RWPE2 (cell line): Measurements from ENCODE around the gene DCLRE1B.

Experiments used
- ATAC-seq: fragments of 200-7000 bp; cut with Tn5 transposase; 3 replicates; pipeline ENCODE4 v1.9.1; 2021; ENCODE audit warnings: low read depth
- DNase-seq: peaks from one replicate; pipeline ENCODE4 v3.0.0-alpha.2; 2020; ENCODE audit warnings: low spot score
- H3K27ac ChIP-seq: fragments of 450-650 bp; 2 replicates; pipeline ENCODE4 v1.5.1; 2017; ENCODE audit warnings: mild to moderate bottlenecking; ENCODE audit not compliant: poor library complexity, severe bottlenecking
- H3K27me3 ChIP-seq: fragments of 250-450 bp; sonication (Bioruptor Pico); 2 replicates; pipeline ENCODE4 v1.5.1; 2021; ENCODE audit warnings: mild to moderate bottlenecking, moderate library complexity; ENCODE audit not compliant: insufficient read depth, poor library complexity, severe bottlenecking
- H3K36me3 ChIP-seq: fragments of 250-450 bp; sonication (Bioruptor Pico); 2 replicates; pipeline ENCODE4 v1.5.1; 2020; ENCODE audit warnings: low read depth, mild to moderate bottlenecking, moderate library complexity
- H3K4me1 ChIP-seq: fragments of 250-450 bp; sonication (Bioruptor Pico); 2 replicates; pipeline ENCODE4 v1.5.1; 2021; ENCODE audit warnings: mild to moderate bottlenecking, moderate library complexity; ENCODE audit not compliant: insufficient read depth, poor library complexity, severe bottlenecking
- H3K4me3 ChIP-seq: fragments of 250-450 bp; sonication (Bioruptor Pico); 2 replicates; pipeline ENCODE4 v1.5.1; 2021; ENCODE audit warnings: mild to moderate bottlenecking, moderate library complexity; ENCODE audit not compliant: severe bottlenecking
- H3K9me3 ChIP-seq: fragments of 250-450 bp; sonication (Bioruptor Pico); 2 replicates; pipeline ENCODE4 v1.5.1; 2021; ENCODE audit warnings: mild to moderate bottlenecking, moderate library complexity; ENCODE audit not compliant: severe bottlenecking
- CTCF ChIP-seq: fragments of 450-650 bp; IDR thresholded peaks from one replicate; pipeline ENCODE4 v1.5.1; 2017; ENCODE audit warnings: mild to moderate bottlenecking, moderate library complexity; ENCODE audit not compliant: poor library complexity, severe bottlenecking

Gene DCLRE1B

GRCh38 chr1:113957984-113958383 lies 52.9 kb downstream of the DCLRE1B start:
- peaks cover 71% of the 10 kb centered on the region for H3K36me3 ChIP-seq
- no peaks in the 10 kb centered on the region for H3K4me1 ChIP-seq
- H3K4me3 ChIP-seq = no peak overlapping the region
- H3K27ac ChIP-seq = no peak overlapping the region
- no peak for TF ChIP-seq CTCF
- no peaks in the 10 kb centered on the region for H3K27me3 ChIP-seq
- H3K9me3 ChIP-seq = no peaks in the 10 kb centered on the region
- DNase-seq (no peak), ATAC-seq (no peak)

- H3K9me3 ChIP-seq = no peaks in the 10 kb centered on the region
- no peak overlapping the region for H3K4me3 ChIP-seq
- H3K36me3 ChIP-seq = peaks cover 71% of the 10 kb centered on the region
- TF ChIP-seq CTCF = no peak
- ATAC-seq (no peak), DNase-seq (no peak)
- no peaks in the 10 kb centered on the region for H3K27me3 ChIP-seq
- no peaks in the 10 kb centered on the region for H3K4me1 ChIP-seq
- H3K27ac ChIP-seq = no peak overlapping the region
These were observed 53.6 kb downstream of the DCLRE1B start for GRCh38 chr1:113958691-113959090.

- Histone ChIP-seq H3K36me3 (peaks cover 73% of the 10 kb centered on the region), H3K27ac (no peak overlapping the region), H3K4me3 (no peak overlapping the region), H3K9me3 (no peaks in the 10 kb centered on the region), H3K4me1 (no peaks in the 10 kb centered on the region), H3K27me3 (no peaks in the 10 kb centered on the region)
- no peak for DNase-seq
- ATAC-seq = no peak
- TF ChIP-seq CTCF = no peak
These were observed 58.3 kb downstream of the DCLRE1B start for GRCh38 chr1:113963281-113963906.
